Measurements from ENCODE around the gene NAV2.
"Not testable (repeated sequence)": the region's sequence is repeated elsewhere in the genome, so short reads cannot be mapped to it uniquely, and the experiment has no call there.

The NAV2 gene

DNA sequence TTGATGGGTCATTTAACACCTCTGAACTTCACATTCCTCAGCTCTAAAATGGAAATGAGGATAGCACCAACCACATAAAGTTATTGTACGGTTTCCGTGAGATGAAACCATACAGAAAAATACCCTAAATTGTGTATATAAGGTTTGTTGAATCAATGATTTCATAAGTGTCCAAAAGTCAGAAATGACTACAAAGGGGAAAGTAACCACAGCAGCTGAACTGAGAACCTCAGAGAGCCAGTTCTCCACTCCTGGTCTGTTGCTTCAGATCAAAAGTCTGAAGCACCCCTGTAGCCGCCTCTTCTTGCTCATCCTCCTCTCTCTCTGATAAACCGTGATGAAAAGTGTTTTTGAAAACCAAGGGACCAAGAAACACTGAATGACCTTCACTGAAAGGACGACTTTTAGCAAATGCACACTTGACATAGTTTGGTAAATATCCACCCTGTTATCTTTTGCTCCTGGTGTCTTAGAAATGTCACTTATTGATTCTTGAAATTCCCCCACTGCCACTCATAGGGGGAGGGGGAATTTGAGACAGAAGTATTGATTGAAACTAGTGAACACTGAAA, 194.5 kb downstream of the NAV2 start:
- no peak for DNase-seq

- DNase-seq: no peak
Measured at GRCh38 chr11:19907839-19908238, 195.2 kb downstream of the NAV2 start.

DNA sequence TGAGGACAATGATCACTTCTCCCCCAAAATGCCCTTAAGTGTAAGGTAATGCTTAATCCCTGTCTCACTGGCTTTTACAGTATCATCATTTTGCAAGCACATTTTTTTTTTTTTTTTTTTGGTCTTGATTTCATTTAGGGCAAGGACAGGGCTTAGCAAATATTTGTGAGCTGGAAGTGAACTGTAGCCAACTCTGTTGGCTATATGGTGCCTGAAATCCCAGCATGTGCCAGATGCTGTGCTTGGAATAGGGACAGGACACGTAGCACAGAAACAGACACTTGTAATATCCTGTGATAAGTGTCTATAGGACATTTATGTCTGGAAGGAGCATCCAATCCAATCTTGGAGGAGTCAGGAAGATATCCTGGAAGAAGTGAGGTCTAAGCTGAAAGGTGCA, 198.3 kb downstream of the NAV2 start:
- no peak for DNase-seq

- no peak for DNase-seq
Measured at GRCh38 chr11:19912115-19912957, 199.7 kb downstream of the NAV2 start.

- DNase-seq: no peak
Measured at GRCh38 chr11:19912958-19913892, 200.6 kb downstream of the NAV2 start.

DNA sequence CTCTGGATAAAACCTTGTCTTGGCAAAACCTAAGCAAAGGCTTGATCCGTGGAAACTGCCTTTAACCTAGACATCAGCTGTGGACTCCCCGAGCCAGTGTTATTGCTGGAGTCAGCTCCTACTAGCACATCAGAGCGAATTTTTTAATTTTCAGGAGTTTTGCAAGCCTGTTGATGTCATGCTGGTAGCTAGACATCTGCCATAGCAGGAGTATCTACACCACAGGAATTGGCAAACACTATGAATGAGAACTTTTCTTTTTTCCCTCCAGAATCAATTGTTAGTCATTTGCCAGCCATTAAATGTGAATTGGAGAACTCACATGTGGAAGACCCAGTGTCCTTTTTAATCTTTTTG, 201.2 kb downstream of the NAV2 start:
- no peak for DNase-seq

DNA sequence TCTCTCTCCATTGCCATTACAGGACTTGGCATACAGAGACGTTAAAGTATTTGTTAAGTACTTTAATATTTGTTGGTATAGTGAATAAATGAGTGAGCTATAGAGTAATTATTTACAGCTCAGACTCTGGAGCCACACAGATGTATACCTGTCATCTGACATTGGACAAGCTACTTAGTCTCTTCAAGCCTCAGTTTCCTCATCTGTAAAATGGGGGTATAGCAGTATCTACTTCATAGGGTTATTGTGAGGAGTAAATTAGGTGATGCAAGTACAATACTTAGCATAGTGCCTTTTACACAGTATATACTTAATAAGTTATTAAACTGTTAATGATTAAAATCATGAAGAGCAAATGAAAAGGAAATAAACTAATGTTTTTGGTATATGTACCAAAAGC, 203.2 kb downstream of the NAV2 start:
- no peak for DNase-seq

DNA sequence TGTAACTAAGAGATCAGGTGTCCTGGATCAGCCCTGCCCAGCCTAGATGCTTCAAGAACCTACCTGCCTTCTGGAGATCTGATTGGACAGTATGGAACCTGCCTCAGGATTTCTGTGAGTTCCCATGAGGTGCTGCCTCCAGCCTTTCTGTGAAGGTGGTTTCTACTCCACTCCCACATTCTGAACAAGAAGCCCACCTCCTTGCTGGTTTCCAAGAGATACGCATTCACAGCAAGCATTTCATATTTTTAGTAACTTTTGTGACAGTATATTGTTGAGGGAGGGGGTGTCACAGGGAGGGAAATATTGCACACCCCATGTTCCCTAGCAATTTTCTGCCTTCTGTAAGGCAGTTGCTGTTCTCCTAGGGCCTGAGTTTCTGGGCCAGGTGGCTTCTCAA, 204.4 kb downstream of the NAV2 start:
- no peak for DNase-seq

- no peak for DNase-seq
Measured at GRCh38 chr11:19918302-19919049, 205.8 kb downstream of the NAV2 start.

GRCh38 chr11:19919050-19919561, 206.5 kb downstream of the NAV2 start:
- DNase-seq: no peak

- DNase-seq: no peak
Measured at GRCh38 chr11:19920982-19921381, 208.3 kb downstream of the NAV2 start.

DNA sequence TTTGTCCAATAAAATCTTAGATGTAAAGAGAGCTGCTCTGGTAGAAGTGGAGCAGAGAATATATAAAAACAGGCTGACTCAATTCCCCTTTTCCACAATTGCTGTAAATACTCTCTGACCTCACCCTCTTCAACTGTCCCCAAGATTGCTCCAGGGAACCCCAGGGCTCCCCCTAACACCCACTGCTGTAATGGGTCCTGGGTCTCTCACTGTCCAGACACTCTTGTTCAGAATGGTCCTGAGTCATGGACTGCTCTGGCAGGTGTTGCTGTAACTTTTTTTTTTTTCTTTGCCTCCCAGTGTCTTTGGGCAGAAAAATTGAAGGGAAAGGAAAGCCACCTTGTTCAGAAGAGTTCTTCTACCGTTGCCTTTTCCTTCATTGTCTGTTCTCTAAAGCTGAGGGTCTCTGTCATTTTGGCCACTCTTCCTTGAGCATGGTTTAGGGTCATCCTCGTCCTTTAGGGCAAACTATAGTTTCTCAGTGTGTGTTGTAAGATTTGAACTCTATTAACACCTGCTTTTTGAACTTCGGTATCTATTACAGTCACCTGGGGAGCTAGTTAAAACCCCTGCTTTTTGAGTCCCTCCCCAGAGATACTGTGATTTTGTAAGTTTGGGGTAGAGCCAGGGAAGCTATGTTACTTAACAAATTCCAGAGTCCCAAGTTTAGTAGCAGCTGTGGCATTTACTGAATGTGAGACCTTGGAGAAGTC, 209.5 kb downstream of the NAV2 start:
- DNase-seq: no peak

- no peak for DNase-seq
Measured at GRCh38 chr11:19922689-19923035, 210.0 kb downstream of the NAV2 start.

- DNase-seq: no peak
Measured at GRCh38 chr11:19923626-19924025, 211.0 kb downstream of the NAV2 start.

DNA sequence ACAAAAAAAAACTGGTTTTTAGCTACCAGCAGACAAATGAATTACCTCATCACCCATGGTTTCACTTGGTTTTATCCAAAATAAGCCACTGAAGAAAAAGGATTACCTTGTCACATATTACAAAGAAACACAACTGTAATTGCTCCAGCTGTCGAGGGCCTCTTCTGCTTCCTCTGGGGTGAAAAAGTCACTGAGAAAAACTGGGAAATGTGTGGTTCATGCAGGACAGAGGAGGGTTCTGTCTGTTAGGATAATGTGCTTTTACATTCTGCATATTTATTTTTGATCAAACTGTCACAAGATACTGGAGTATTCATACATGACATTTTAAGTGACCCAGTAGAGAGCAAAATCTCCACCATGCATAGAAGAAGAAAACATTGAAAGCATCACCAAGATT, 211.7 kb downstream of the NAV2 start:
- DNase-seq: no peak

DNA sequence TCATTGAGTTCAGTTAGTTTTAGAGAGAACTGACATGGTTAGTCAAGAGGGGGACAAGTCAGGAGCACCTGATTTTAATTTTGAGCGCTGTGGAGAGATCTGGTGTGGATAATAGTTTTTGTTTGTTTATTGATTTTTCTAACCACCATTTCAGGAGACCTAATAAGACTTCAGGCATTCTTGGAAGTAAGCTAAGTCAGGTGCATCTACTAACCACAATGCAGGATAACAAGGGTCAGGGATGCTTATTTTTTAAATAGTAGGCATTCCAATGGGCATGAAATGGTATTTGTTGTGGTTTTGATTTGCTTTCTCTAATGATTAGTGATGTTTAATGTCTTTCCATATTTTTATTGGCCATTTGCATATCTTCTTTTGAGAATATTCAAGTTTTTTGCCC, 212.1 kb downstream of the NAV2 start:
- DNase-seq: no peak

- DNase-seq: not testable (repeated sequence)
Measured at GRCh38 chr11:19927403-19927802, 214.8 kb downstream of the NAV2 start.

- no peak for DNase-seq
Measured at GRCh38 chr11:19929147-19929546, 216.5 kb downstream of the NAV2 start.

GRCh38 chr11:19929655-19930054, 217.0 kb downstream of the NAV2 start:
- no peak for DNase-seq

- no peak for DNase-seq
Measured at GRCh38 chr11:19931141-19931770, 218.6 kb downstream of the NAV2 start.

DNA sequence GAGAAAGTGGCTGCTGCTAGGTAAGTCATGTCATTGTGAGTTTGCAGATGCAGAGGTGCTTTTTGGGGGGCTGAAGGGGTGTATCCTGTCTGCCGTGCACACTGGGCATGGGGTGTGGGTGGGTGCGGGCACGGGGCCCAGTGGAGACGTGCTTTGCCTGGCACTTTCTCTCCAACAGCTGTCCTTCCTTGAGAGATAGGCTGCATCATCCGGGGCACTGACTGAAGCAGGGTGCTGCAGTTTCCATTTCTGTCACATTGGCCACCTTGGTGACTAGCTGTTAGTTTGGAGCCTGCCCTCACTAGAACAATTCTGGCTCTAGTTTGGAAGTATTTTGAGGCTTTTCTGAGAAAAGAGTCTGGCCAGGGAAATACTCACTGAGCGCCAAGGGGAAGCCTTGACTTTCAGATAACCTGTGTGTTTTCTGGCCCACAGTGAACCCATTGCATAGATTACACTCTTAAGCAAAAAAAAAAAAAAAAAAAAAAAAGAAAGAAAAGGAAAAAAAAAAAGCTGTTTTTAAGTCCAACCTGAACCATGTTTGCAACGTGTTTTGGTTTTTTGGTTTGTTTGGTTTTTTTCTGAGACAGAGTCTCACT, 219.2 kb downstream of the NAV2 start:
- no peak for DNase-seq

Data from stimulated activated CD4-positive, alpha-beta T cell treated with anti-CD3 and anti-CD28 coated beads, Interleukin-4, amount 100 ng/mL, for 1 hour (primary cell).